Bronchial epithelial cell (primary cell): ENCODE data around the gene SPACA7. TPM values are rescaled to one million over a fixed set of nuclear protein-coding genes. Genes with fewer than 3 reads are reported as not detected.

ENCODE experiments used
- DNase-seq: peaks from one replicate; pipeline ENCODE4 v3.0.0-alpha.2; 2010; ENCODE audit warnings: low read depth
- FAIRE-seq: peaks from 2 replicates; lab custom pipeline; 2011; peaks lifted over from hg19 to GRCh38; lab: Jason Lieb, UNC
- H3K27me3 ChIP-seq: 2 replicates; pipeline ENCODE4 v1.5.1; 2011; ENCODE audit warnings: low read length; ENCODE audit not compliant: control insufficient read depth, insufficient read depth
- H3K36me3 ChIP-seq: 2 replicates; pipeline ENCODE4 v1.5.1; 2011; ENCODE audit warnings: low read length; ENCODE audit not compliant: control insufficient read depth, insufficient read depth
- H3K4me3 ChIP-seq: 2 replicates; pipeline ENCODE4 v1.5.1; 2011; ENCODE audit warnings: mild to moderate bottlenecking, low read depth, low read length, control low read depth
- total RNA-seq: library from RNA; depleted of rRNA; stranded (reverse); fragments of >200 nt; gene quantifications from 2 replicates; pipeline ENCODE4 v1.2.1, GENCODE V29; 2014
- TF ChIP-seq, protein P1 (sequence below): IDR thresholded peaks from 2 replicates; pipeline ENCODE4 v1.5.1; 2011; ENCODE audit warnings: mild to moderate bottlenecking, moderate library complexity, low read length, control low read depth, inconsistent platforms; ENCODE audit not compliant: insufficient read depth, severe bottlenecking

The SPACA7 gene
- total RNA-seq, 1 donor from 2014 or later = not detected

DNA sequence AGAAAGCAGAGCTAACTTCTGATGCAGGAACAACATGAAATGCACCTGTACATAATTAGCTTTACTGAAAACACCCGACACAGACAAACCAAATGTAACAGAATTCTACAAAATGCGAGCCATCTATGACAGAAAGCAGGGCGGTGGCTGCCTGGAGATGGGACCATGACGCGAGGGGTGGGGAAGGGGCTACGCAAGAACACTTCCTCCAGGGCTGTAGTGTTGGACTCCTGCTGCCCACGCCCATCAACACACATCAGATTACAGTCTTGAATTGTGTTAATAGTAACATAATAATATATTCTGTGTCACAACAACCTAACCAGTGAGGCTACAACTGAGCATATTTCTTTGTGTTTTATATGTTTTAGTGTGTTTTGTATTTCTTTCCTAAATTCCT lies 103.2 kb downstream of the SPACA7 start:
- no peaks in the 10 kb centered on the region for H3K36me3 ChIP-seq
- no peaks in the 10 kb centered on the region for H3K27me3 ChIP-seq
- TF ChIP-seq, protein P1, sequence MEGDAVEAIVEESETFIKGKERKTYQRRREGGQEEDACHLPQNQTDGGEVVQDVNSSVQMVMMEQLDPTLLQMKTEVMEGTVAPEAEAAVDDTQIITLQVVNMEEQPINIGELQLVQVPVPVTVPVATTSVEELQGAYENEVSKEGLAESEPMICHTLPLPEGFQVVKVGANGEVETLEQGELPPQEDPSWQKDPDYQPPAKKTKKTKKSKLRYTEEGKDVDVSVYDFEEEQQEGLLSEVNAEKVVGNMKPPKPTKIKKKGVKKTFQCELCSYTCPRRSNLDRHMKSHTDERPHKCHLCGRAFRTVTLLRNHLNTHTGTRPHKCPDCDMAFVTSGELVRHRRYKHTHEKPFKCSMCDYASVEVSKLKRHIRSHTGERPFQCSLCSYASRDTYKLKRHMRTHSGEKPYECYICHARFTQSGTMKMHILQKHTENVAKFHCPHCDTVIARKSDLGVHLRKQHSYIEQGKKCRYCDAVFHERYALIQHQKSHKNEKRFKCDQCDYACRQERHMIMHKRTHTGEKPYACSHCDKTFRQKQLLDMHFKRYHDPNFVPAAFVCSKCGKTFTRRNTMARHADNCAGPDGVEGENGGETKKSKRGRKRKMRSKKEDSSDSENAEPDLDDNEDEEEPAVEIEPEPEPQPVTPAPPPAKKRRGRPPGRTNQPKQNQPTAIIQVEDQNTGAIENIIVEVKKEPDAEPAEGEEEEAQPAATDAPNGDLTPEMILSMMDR = no peak
- no peak for DNase-seq
- no peak for FAIRE-seq
- H3K4me3 ChIP-seq = no peak overlapping the region

- H3K27me3 ChIP-seq = no peaks in the 10 kb centered on the region
- H3K4me3 ChIP-seq = no peak overlapping the region
- TF ChIP-seq, protein P1 = no peak
- DNase-seq (no peak), FAIRE-seq (no peak)
- no peaks in the 10 kb centered on the region for H3K36me3 ChIP-seq
These were observed 105.3 kb downstream of the SPACA7 start for GRCh38 chr13:112481458-112481857.

DNA sequence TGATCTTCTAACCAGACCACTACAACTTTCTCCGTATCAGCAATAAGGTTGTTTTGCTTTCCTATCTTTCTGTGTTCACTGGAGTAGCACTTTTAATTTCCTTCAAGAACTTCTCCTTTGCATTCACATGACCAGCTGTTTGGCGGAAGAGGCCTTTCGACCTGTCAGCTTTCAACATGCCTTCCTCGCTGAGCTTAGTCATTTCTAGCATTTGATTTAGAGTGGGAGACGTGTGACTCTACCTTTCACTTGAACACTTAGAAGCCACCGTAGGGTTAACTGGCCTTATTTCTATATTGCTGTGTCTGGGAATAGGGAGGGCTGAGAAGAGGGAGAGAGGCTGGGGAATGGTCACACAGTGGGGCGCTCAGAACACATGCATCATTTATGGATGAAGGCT lies 107.1 kb downstream of the SPACA7 start:
- no peak for FAIRE-seq
- no peak overlapping the region for H3K4me3 ChIP-seq
- H3K27me3 ChIP-seq = no peaks in the 10 kb centered on the region
- no peak for DNase-seq
- H3K36me3 ChIP-seq = peaks cover 1% of the 10 kb centered on the region
- TF ChIP-seq, protein P1 = no peak

Other genes with a start within 250 kb of the SPACA7 start
- gene TUBGCP3, start 211.8 kb downstream of the SPACA7 start, total RNA-seq = 17.6 and 18.4 TPM in 2 replicates